PFSK-1 (cell line): Measurements from ENCODE around the gene MXI1.

Source experiments
- FOXP2 ChIP-seq: optimal IDR thresholded peaks from 2 replicates; pipeline ENCODE3; 2011; ENCODE audit warnings: borderline replicate concordance, control low read depth, inconsistent platforms; ENCODE audit not compliant: insufficient read depth; ENCODE audit errors: extremely low read length, extremely low read depth
- POLR2AphosphoS5 ChIP-seq: IDR thresholded peaks from 2 replicates; pipeline ENCODE4 v1.6.1; 2012; ENCODE audit warnings: low read depth, mild to moderate bottlenecking, control low read depth, low read length, moderate library complexity
- SIN3A ChIP-seq: IDR thresholded peaks from 2 replicates; pipeline ENCODE4 v1.6.1; 2012; ENCODE audit warnings: mild to moderate bottlenecking, low read length, moderate library complexity, borderline replicate concordance; ENCODE audit not compliant: insufficient read depth
- TAF1 ChIP-seq: IDR thresholded peaks from 2 replicates; pipeline ENCODE4 v1.6.1; 2012; ENCODE audit warnings: low read length, control low read depth, borderline replicate concordance; ENCODE audit not compliant: insufficient read depth
- TF ChIP-seq, protein P1 (sequence below), 2 experiments: IDR thresholded peaks; 2 replicates each; pipeline versions ENCODE4 v1.6.1 to v1.8.0; 2011 to 2012; ENCODE audit warnings: low read depth in 2 of 2, low read length in 2 of 2, control low read depth in 1 of 2, inconsistent platforms in 1 of 2, mild to moderate bottlenecking in 1 of 2, moderate library complexity in 1 of 2; ENCODE audit not compliant: insufficient read depth in 1 of 2

The MXI1 gene

DNA sequence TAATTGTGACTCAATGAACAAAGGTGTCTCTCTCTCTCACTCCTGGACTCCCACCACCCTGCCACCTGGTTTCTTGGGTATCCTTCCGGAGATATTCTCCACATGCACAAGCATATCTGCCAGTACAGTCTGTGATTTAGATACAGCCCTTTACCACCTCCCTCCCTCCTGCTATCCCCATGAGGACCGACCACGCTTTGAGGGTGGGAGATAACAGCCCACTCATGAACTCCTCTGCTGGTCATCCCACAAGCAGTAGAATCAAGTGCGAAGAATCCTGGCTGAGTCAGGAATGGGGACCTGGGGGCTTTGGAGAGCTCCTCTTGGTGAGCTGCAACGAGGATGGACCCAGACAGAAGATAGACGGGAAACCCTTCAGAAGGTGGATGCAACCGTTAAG, 28.2 kb upstream of the MXI1 start:
- TF ChIP-seq FOXP2 (no peak), POLR2AphosphoS5 (no peak), SIN3A (no peak), TAF1 (no peak)
- TF ChIP-seq, protein P1, sequence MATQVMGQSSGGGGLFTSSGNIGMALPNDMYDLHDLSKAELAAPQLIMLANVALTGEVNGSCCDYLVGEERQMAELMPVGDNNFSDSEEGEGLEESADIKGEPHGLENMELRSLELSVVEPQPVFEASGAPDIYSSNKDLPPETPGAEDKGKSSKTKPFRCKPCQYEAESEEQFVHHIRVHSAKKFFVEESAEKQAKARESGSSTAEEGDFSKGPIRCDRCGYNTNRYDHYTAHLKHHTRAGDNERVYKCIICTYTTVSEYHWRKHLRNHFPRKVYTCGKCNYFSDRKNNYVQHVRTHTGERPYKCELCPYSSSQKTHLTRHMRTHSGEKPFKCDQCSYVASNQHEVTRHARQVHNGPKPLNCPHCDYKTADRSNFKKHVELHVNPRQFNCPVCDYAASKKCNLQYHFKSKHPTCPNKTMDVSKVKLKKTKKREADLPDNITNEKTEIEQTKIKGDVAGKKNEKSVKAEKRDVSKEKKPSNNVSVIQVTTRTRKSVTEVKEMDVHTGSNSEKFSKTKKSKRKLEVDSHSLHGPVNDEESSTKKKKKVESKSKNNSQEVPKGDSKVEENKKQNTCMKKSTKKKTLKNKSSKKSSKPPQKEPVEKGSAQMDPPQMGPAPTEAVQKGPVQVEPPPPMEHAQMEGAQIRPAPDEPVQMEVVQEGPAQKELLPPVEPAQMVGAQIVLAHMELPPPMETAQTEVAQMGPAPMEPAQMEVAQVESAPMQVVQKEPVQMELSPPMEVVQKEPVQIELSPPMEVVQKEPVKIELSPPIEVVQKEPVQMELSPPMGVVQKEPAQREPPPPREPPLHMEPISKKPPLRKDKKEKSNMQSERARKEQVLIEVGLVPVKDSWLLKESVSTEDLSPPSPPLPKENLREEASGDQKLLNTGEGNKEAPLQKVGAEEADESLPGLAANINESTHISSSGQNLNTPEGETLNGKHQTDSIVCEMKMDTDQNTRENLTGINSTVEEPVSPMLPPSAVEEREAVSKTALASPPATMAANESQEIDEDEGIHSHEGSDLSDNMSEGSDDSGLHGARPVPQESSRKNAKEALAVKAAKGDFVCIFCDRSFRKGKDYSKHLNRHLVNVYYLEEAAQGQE (IDR thresholded peaks at IDR 0.05; ENCODE audit: insufficient read depth in 1 of 2, low read depth in 2 of 2, low read length in 2 of 2), result no peak

DNA sequence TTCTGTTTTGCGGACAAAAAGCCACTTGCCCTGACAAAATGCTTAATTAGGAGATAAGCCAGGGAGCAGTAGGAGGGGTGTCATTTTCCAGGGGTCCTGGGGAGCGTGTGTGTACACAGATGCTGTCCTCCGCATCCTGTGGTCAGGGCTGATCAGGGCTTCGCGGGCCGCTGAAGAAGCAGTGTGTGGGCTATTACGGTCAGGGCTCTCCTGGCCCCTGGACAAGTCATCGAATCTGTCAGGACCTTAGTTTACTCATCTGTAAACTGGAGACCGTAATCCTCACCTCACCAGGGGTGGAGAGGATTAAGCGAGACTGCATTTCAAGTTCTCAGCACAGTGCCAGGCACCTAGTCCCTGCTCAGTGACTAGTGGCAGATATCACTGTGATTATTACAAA, 26.0 kb upstream of the MXI1 start:
- TF ChIP-seq SIN3A (no peak), FOXP2 (no peak), TAF1 (no peak), POLR2AphosphoS5 (no peak)
- TF ChIP-seq, protein P1 (IDR thresholded peaks at IDR 0.05; ENCODE audit: insufficient read depth in 1 of 2, low read depth in 2 of 2, low read length in 2 of 2), result no peak

GRCh38 chr10:110181911-110182310, 25.5 kb upstream of the MXI1 start:
- TF ChIP-seq TAF1 (no peak), SIN3A (no peak), FOXP2 (no peak), POLR2AphosphoS5 (no peak)
- TF ChIP-seq, protein P1 (IDR thresholded peaks at IDR 0.05; ENCODE audit: insufficient read depth in 1 of 2, low read depth in 2 of 2, low read length in 2 of 2), result no peak

- TF ChIP-seq, protein P1 (IDR thresholded peaks at IDR 0.05; ENCODE audit: insufficient read depth in 1 of 2, low read depth in 2 of 2, low read length in 2 of 2), result no peak
- no peak for TF ChIP-seq FOXP2
- no peak for TF ChIP-seq SIN3A
- TF ChIP-seq POLR2AphosphoS5, result no peak
- TF ChIP-seq TAF1, result no peak
Measured at GRCh38 chr10:110184398-110184797, 23.0 kb upstream of the MXI1 start.

- TF ChIP-seq, protein P1 (IDR thresholded peaks at IDR 0.05; ENCODE audit: insufficient read depth in 1 of 2, low read depth in 2 of 2, low read length in 2 of 2), result no peak
- TF ChIP-seq FOXP2, result no peak
- TF ChIP-seq SIN3A, result no peak
- TF ChIP-seq TAF1, result no peak
- no peak for TF ChIP-seq POLR2AphosphoS5
Measured at GRCh38 chr10:110190170-110190569, 17.2 kb upstream of the MXI1 start.
